Tibial nerve (tissue), 4 donors: ENCODE measurements around the gene HS6ST1.

Experiments used
- CTCF ChIP-seq, 5 experiments: fragments of 200-600 bp in 3 of 5; fragments of 450-650 bp in 2 of 5; sonication (generic) in 3 of 5; IDR thresholded peaks; one replicate each; pipeline ENCODE4 v1.5.1; 2016 to 2019; ENCODE audit warnings: antibody characterized with exemption in 5 of 5, mild to moderate bottlenecking in 3 of 5, moderate library complexity in 2 of 5
- EP300 ChIP-seq, 2 donors: sonication (generic); formaldehyde crosslinking; IDR thresholded peaks; one replicate each; pipeline ENCODE4 v1.6.1; 2017; ENCODE audit warnings: antibody characterized with exemption in 2 of 2, mild to moderate bottlenecking in 1 of 2

GRCh38 chr2:128237081-128237534 is 81.6 kb downstream of the HS6ST1 start:
- TF ChIP-seq CTCF (IDR thresholded peaks at IDR 0.05) (no peak), EP300 (IDR thresholded peaks at IDR 0.05) (no peak)
